SKM-1 (cell line): ENCODE data around the gene FHL3.

ENCODE experiments used
- DNase-seq: peaks from one replicate; lab custom pipeline; 2025; ENCODE audit not compliant: unreplicated experiment; lab: John Stamatoyannopoulos, UW

The FHL3 gene

GRCh38 chr1:38014724-38015424 lies 9.6 kb upstream of the FHL3 start:
- DNase-seq, result no peak

GRCh38 chr1:38014171-38014570 lies 8.9 kb upstream of the FHL3 start:
- no peak for DNase-seq

- DNase-seq, result no peak
These were observed 7.9 kb upstream of the FHL3 start for GRCh38 chr1:38013227-38013622.

GRCh38 chr1:38012363-38013226 lies 7.3 kb upstream of the FHL3 start, which contains the start of gene UTP11:
Gene UTP11, plus strand, starts transcription at chr1:38012734. Its CDS starts 69 bp downstream, at chr1:38012803.
- peak; percentile 99 for DNase-seq

GRCh38 chr1:38009841-38010180 lies 4.5 kb upstream of the FHL3 start:
- no peak for DNase-seq

- DNase-seq, result no peak
These were observed 4.0 kb upstream of the FHL3 start for GRCh38 chr1:38009088-38009840.

GRCh38 chr1:38006008-38006828 lies 904 bp upstream of the FHL3 start:
- DNase-seq, result no peak

GRCh38 chr1:38004284-38005108 lies 818 bp downstream of the FHL3 start:
- DNase-seq, result no peak

- DNase-seq, result no peak
These were observed 1.8 kb downstream of the FHL3 start for GRCh38 chr1:38003261-38004250.

GRCh38 chr1:38000529-38001455 lies 4.5 kb downstream of the FHL3 start:
- no peak for DNase-seq

- no peak for DNase-seq
These were observed 5.1 kb downstream of the FHL3 start for GRCh38 chr1:38000233-38000528.

- DNase-seq, result peak; percentile 70
These were observed 5.7 kb downstream of the FHL3 start for GRCh38 chr1:37999430-38000232.

GRCh38 chr1:37998913-37999429 lies 6.3 kb downstream of the FHL3 start:
- no peak for DNase-seq

GRCh38 chr1:37998089-37998808 lies 7.1 kb downstream of the FHL3 start:
- no peak for DNase-seq

GRCh38 chr1:37997256-37998088 lies 7.8 kb downstream of the FHL3 start:
- DNase-seq, result no peak
